ENCODE data around the gene CFAP97D1.

CFAP97D1 gene

DNA sequence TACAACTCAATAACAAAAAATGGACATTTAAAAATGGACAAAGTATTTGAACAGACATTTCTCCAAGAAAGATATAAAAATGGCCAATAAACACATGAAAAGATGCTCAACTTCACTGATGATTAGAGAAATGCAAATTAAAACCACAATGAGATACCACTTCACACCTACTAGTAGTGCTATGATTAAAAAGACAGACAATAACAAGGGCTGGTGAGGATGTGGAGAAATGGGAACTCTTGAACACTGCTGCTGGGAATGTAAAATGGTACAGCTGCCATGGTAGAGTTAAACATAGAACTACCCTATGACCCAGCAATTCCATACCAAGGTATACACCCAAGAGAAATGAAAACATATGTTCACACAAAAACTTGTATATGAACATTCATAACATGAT is 24.9 kb downstream of the CFAP97D1 start:
- TF ChIP-seq, protein P1, sequence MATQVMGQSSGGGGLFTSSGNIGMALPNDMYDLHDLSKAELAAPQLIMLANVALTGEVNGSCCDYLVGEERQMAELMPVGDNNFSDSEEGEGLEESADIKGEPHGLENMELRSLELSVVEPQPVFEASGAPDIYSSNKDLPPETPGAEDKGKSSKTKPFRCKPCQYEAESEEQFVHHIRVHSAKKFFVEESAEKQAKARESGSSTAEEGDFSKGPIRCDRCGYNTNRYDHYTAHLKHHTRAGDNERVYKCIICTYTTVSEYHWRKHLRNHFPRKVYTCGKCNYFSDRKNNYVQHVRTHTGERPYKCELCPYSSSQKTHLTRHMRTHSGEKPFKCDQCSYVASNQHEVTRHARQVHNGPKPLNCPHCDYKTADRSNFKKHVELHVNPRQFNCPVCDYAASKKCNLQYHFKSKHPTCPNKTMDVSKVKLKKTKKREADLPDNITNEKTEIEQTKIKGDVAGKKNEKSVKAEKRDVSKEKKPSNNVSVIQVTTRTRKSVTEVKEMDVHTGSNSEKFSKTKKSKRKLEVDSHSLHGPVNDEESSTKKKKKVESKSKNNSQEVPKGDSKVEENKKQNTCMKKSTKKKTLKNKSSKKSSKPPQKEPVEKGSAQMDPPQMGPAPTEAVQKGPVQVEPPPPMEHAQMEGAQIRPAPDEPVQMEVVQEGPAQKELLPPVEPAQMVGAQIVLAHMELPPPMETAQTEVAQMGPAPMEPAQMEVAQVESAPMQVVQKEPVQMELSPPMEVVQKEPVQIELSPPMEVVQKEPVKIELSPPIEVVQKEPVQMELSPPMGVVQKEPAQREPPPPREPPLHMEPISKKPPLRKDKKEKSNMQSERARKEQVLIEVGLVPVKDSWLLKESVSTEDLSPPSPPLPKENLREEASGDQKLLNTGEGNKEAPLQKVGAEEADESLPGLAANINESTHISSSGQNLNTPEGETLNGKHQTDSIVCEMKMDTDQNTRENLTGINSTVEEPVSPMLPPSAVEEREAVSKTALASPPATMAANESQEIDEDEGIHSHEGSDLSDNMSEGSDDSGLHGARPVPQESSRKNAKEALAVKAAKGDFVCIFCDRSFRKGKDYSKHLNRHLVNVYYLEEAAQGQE (IDR thresholded peaks at IDR 0.05; ENCODE audit: insufficient replicate concordance, low read depth), result no peak
- no peak for TF ChIP-seq SPI1 (IDR thresholded peaks at IDR 0.05; ENCODE audit: borderline replicate concordance, low read depth)
- no peak for TF ChIP-seq POLR2AphosphoS5 (IDR thresholded peaks at IDR 0.05; ENCODE audit: low read depth)
- TF ChIP-seq GABPA (IDR thresholded peaks at IDR 0.05; ENCODE audit: low read depth), result no peak
- no peak for TF ChIP-seq CTCF (IDR thresholded peaks at IDR 0.05; ENCODE audit: insufficient read depth, low read length)
- no peak for DNase-seq (ENCODE audit: low read depth in 1 of 2, low spot score in 1 of 2)
- Histone ChIP-seq H3K27me3 (ENCODE audit: insufficient read depth, poor library complexity, severe bottlenecking) (peaks cover 5% of the 10 kb centered on the region), H3K27ac (replicated peaks) (no peak overlapping the region), H3K4me3 (replicated peaks; ENCODE audit: insufficient read depth, low read length) (no peak overlapping the region)

GRCh38 chr17:43808076-43808475 is 27.8 kb downstream of the CFAP97D1 start:
- no peak for DNase-seq (ENCODE audit: low read depth in 1 of 2, low spot score in 1 of 2)
- H3K4me3 ChIP-seq (replicated peaks; ENCODE audit: insufficient read depth, low read length), result no peak overlapping the region
- TF ChIP-seq GABPA (IDR thresholded peaks at IDR 0.05; ENCODE audit: low read depth) (no peak), CTCF (IDR thresholded peaks at IDR 0.05; ENCODE audit: insufficient read depth, low read length) (no peak), SPI1 (IDR thresholded peaks at IDR 0.05; ENCODE audit: borderline replicate concordance, low read depth) (no peak), POLR2AphosphoS5 (IDR thresholded peaks at IDR 0.05; ENCODE audit: low read depth) (no peak)
- TF ChIP-seq, protein P1 (IDR thresholded peaks at IDR 0.05; ENCODE audit: insufficient replicate concordance, low read depth), result no peak
- H3K27me3 ChIP-seq (ENCODE audit: insufficient read depth, poor library complexity, severe bottlenecking), result no peaks in the 10 kb centered on the region
- H3K27ac ChIP-seq (replicated peaks), result no peak overlapping the region

DNA sequence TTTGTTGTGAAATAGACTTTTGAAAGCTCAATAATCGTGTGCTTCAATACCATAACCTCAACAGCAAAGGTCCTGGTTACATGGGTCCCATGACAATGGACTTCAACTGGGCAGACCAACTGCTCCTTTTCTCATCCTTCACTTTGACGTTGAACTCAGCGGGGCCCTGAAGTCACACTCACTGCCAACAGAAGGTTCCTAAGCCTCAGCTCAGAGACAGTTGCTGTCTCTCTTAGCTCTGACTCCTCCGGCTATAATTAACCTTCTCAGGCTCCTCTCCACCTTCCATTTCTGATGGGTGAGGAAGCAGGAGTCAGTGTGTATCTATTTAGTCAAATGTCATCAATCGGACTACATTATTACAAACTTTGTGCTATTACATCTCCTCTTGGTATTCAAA is 28.9 kb downstream of the CFAP97D1 start:
- no peak overlapping the region for H3K4me3 ChIP-seq (replicated peaks; ENCODE audit: insufficient read depth, low read length)
- no peak for DNase-seq (ENCODE audit: low read depth in 1 of 2, low spot score in 1 of 2)
- H3K27ac ChIP-seq (replicated peaks), result no peak overlapping the region
- TF ChIP-seq CTCF (IDR thresholded peaks at IDR 0.05; ENCODE audit: insufficient read depth, low read length) (no peak), POLR2AphosphoS5 (IDR thresholded peaks at IDR 0.05; ENCODE audit: low read depth) (no peak), GABPA (IDR thresholded peaks at IDR 0.05; ENCODE audit: low read depth) (no peak), SPI1 (IDR thresholded peaks at IDR 0.05; ENCODE audit: borderline replicate concordance, low read depth) (no peak)
- TF ChIP-seq, protein P1 (IDR thresholded peaks at IDR 0.05; ENCODE audit: insufficient replicate concordance, low read depth), result no peak
- no peaks in the 10 kb centered on the region for H3K27me3 ChIP-seq (ENCODE audit: insufficient read depth, poor library complexity, severe bottlenecking)

All from HL-60 (cell line).